ENCODE data around the gene C9orf43. TPM values are rescaled to one million over a fixed set of nuclear protein-coding genes. Genes with fewer than 3 reads are reported as not detected.
"Not testable (repeated sequence)": the region's sequence is repeated elsewhere in the genome, so short reads cannot be mapped to it uniquely, and the experiment has no call there.

The C9orf43 gene
- total RNA-seq, 1 experiment from 2014 or later, result 0.82 TPM

GRCh38 chr9:113401027-113401792 lies 9.3 kb upstream of the C9orf43 start, which contains the start of gene ALAD:
TSS of gene ALAD (minus strand) at chr9:113401284. CDS start at chr9:113393559, 7,725 bp downstream.
- no peaks in the 10 kb centered on the region for H3K27me3 ChIP-seq (ENCODE audit: low read length)
- no peaks in the 10 kb centered on the region for H4K20me1 ChIP-seq (ENCODE audit: insufficient read depth, low read depth, low read length)
- H3K9ac ChIP-seq (ENCODE audit: low read length), result peak within 1 kb of the TSS; percentile 94
- peak within 1 kb of the TSS; percentile 85 for H3K4me2 ChIP-seq (ENCODE audit: low read depth, low read length, poor library complexity, severe bottlenecking)
- no peak within 1 kb of the TSS for H3K27ac ChIP-seq (ENCODE audit: low read length)
- H3K9me3 ChIP-seq (ENCODE audit: low read length), result no peaks in the 10 kb centered on the region
- H3K4me3 ChIP-seq (ENCODE audit: low read length), result peak within 1 kb of the TSS; percentile 99
- peaks cover 31% of the 10 kb centered on the region for H3K79me2 ChIP-seq (ENCODE audit: low read length)
- no peaks in the 10 kb centered on the region for H3K36me3 ChIP-seq (ENCODE audit: insufficient read depth, low read length)
- peak; percentile 100 for DNase-seq
- H3K4me1 ChIP-seq (ENCODE audit: low read length), result peaks cover 16% of the 10 kb centered on the region
- no peaks in the 10 kb centered on the region for H3K9me2 ChIP-seq (replicated peaks; ENCODE audit: insufficient read depth, low read length)
- H2AFZ ChIP-seq (ENCODE audit: low read length), result peak within 1 kb of the TSS; percentile 74

DNA sequence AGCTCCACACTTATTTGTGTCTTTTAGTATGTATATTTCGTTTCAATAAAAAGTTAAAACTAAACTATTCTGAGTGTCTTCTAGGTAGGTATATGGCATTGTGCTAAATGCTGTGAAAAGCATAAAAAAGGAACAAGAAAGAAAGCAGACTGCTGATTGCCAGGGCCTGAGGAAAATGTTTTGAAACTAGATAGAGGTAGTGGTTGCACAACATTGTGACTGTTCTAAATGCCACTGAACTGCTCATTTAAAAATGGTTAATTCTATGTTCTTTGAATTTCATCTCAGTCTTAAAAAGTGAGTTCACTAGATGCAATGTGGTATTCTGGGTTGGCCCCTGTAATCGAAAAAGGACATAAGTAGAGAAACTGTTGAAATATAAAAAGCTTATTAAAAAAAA lies 6.9 kb upstream of the C9orf43 start:
- DNase-seq, result no peak

GRCh38 chr9:113406353-113406752 lies 4.2 kb upstream of the C9orf43 start:
- not testable (repeated sequence) for DNase-seq; H4K20me1 ChIP-seq (ENCODE audit: insufficient read depth, low read depth, low read length); H2AFZ ChIP-seq (ENCODE audit: low read length); H3K9me3 ChIP-seq (ENCODE audit: low read length); H3K27ac ChIP-seq (ENCODE audit: low read length); H3K4me3 ChIP-seq (ENCODE audit: low read length); H3K27me3 ChIP-seq (ENCODE audit: low read length); H3K9ac ChIP-seq (ENCODE audit: low read length); H3K9me2 ChIP-seq (replicated peaks; ENCODE audit: insufficient read depth, low read length); H3K4me2 ChIP-seq (ENCODE audit: low read depth, low read length, poor library complexity, severe bottlenecking)
- H3K79me2 ChIP-seq (ENCODE audit: low read length), result peaks cover 30% of the 10 kb centered on the region
- peaks cover 32% of the 10 kb centered on the region for H3K4me1 ChIP-seq (ENCODE audit: low read length)
- peaks cover 15% of the 10 kb centered on the region for H3K36me3 ChIP-seq (ENCODE audit: insufficient read depth, low read length)

More for the DNA sequence above, 6.9 kb upstream of the C9orf43 start:
- no peaks in the 10 kb centered on the region for H3K9me2 ChIP-seq (replicated peaks; ENCODE audit: insufficient read depth, low read length)
- H3K36me3 ChIP-seq (ENCODE audit: insufficient read depth, low read length), result peaks cover 12% of the 10 kb centered on the region
- H2AFZ ChIP-seq (ENCODE audit: low read length), result no peak overlapping the region
- H3K9ac ChIP-seq (ENCODE audit: low read length), result no peak overlapping the region
- no peaks in the 10 kb centered on the region for H4K20me1 ChIP-seq (ENCODE audit: insufficient read depth, low read depth, low read length)
- H3K27me3 ChIP-seq (ENCODE audit: low read length), result no peaks in the 10 kb centered on the region
- peaks cover 31% of the 10 kb centered on the region for H3K4me1 ChIP-seq (ENCODE audit: low read length)
- no peak overlapping the region for H3K4me2 ChIP-seq (ENCODE audit: low read depth, low read length, poor library complexity, severe bottlenecking)
- H3K4me3 ChIP-seq (ENCODE audit: low read length), result no peak overlapping the region
- no peaks in the 10 kb centered on the region for H3K9me3 ChIP-seq (ENCODE audit: low read length)
- no peak overlapping the region for H3K27ac ChIP-seq (ENCODE audit: low read length)
- H3K79me2 ChIP-seq (ENCODE audit: low read length), result peaks cover 38% of the 10 kb centered on the region

DNA sequence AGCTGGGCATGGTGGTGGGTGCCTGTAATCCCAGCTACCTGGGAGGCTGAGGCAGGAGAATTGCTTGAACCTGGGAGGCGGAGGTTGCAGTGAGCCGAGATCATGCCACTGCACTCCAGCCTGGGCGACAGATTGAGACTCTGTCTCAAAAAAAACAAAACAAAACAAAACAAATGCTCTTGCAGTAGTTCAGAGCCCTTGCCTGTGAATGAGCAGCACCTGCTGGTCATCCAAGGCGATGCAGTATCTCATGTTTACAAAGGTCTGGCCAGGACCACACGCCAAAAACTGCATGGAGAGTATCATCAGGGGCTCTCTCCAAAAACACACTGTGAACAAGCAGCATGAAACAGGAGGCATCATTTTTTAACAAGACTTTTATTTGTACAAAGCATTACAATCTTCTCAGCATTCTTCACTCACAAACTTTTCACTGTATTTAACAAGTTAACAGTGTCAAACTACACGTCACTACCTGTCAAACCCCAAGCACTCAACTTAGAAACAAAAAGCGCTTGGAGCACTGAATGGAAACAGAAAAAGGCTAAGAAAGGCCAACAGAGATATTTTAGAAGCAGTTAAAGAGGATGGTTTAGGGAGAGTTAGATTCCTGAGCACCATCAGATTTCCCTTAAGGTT lies 3.6 kb upstream of the C9orf43 start:
- not testable (repeated sequence) for H3K27ac ChIP-seq (ENCODE audit: low read length); H4K20me1 ChIP-seq (ENCODE audit: insufficient read depth, low read depth, low read length); H3K9me2 ChIP-seq (replicated peaks; ENCODE audit: insufficient read depth, low read length); H3K27me3 ChIP-seq (ENCODE audit: low read length); H3K4me3 ChIP-seq (ENCODE audit: low read length); H2AFZ ChIP-seq (ENCODE audit: low read length); H3K9me3 ChIP-seq (ENCODE audit: low read length)
- Histone ChIP-seq H3K36me3 (ENCODE audit: insufficient read depth, low read length) (peaks cover 15% of the 10 kb centered on the region), H3K9ac (ENCODE audit: low read length) (peak overlapping the region; percentile 98; the same call in 1 of the 2 replicates), H3K4me1 (ENCODE audit: low read length) (peaks cover 32% of the 10 kb centered on the region), H3K79me2 (ENCODE audit: low read length) (peaks cover 30% of the 10 kb centered on the region), H3K4me2 (ENCODE audit: low read depth, low read length, poor library complexity, severe bottlenecking) (peak overlapping the region; percentile 12)
- DNase-seq, result peak; percentile 78

GRCh38 chr9:113409481-113409880 lies 1.1 kb upstream of the C9orf43 start:
- H3K4me2 ChIP-seq (ENCODE audit: low read depth, low read length, poor library complexity, severe bottlenecking), result peak overlapping the region; percentile 99
- H3K4me3 ChIP-seq (ENCODE audit: low read length), result peak overlapping the region; percentile 97
- DNase-seq, result peak; percentile 72
- peak overlapping the region; percentile 98 for H3K9ac ChIP-seq (ENCODE audit: low read length)
- no peaks in the 10 kb centered on the region for H3K9me3 ChIP-seq (ENCODE audit: low read length)
- H3K79me2 ChIP-seq (ENCODE audit: low read length), result peaks cover 30% of the 10 kb centered on the region
- no peak overlapping the region for H2AFZ ChIP-seq (ENCODE audit: low read length)
- H3K9me2 ChIP-seq (replicated peaks; ENCODE audit: insufficient read depth, low read length), result no peaks in the 10 kb centered on the region
- no peaks in the 10 kb centered on the region for H3K27me3 ChIP-seq (ENCODE audit: low read length)
- peak overlapping the region; percentile 93 for H3K27ac ChIP-seq (ENCODE audit: low read length)
- no peaks in the 10 kb centered on the region for H4K20me1 ChIP-seq (ENCODE audit: insufficient read depth, low read depth, low read length)
- H3K36me3 ChIP-seq (ENCODE audit: insufficient read depth, low read length), result peaks cover 15% of the 10 kb centered on the region
- H3K4me1 ChIP-seq (ENCODE audit: low read length), result peaks cover 32% of the 10 kb centered on the region

- Histone ChIP-seq H3K36me3 (ENCODE audit: insufficient read depth, low read length) (peaks cover 15% of the 10 kb centered on the region), H4K20me1 (ENCODE audit: insufficient read depth, low read depth, low read length) (no peaks in the 10 kb centered on the region), H2AFZ (ENCODE audit: low read length) (no peak overlapping the region), H3K27ac (ENCODE audit: low read length) (peak overlapping the region; percentile 93), H3K27me3 (ENCODE audit: low read length) (no peaks in the 10 kb centered on the region), H3K4me1 (ENCODE audit: low read length) (peaks cover 32% of the 10 kb centered on the region), H3K9ac (ENCODE audit: low read length) (peak overlapping the region; percentile 98), H3K9me2 (replicated peaks; ENCODE audit: insufficient read depth, low read length) (no peaks in the 10 kb centered on the region), H3K4me3 (ENCODE audit: low read length) (peak overlapping the region; percentile 97), H3K9me3 (ENCODE audit: low read length) (no peaks in the 10 kb centered on the region), H3K79me2 (ENCODE audit: low read length) (peaks cover 30% of the 10 kb centered on the region), H3K4me2 (ENCODE audit: low read depth, low read length, poor library complexity, severe bottlenecking) (peak overlapping the region; percentile 99)
- no peak for DNase-seq
Observed at GRCh38 chr9:113409883-113410206, 702 bp upstream of the C9orf43 start.

DNA sequence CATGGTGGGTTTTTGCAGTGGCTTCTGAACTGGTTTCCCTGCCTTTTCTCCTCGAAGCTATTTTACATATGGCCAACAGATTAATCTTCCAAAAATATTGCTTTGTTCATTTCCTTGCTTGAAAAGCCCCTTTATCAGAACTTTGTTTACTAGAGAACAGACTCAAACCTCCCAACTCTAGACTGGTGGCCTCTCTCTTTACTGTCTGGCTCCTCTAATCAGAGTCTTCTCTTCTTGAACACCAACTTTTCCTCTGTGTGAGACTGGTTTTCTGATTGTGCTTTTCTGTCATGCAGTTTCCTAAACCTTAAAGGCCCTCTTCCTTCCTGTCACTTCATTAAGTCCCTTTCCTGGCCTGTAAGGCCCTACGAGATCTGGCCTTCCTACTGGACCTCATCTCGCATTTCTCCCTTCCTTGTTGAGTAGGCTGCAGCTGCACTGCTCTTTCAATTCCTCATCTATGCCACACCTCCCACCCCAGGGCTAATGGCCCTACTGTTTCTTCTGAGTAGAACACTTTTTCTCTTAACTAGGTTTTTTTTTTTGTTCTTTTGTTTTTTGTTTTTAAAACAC lies 5.7 kb downstream of the C9orf43 start:
- Histone ChIP-seq H3K4me3 (ENCODE audit: low read length) (no peak overlapping the region), H3K9me3 (ENCODE audit: low read length) (no peaks in the 10 kb centered on the region), H4K20me1 (ENCODE audit: insufficient read depth, low read depth, low read length) (no peaks in the 10 kb centered on the region), H3K36me3 (ENCODE audit: insufficient read depth, low read length) (no peaks in the 10 kb centered on the region), H3K9ac (ENCODE audit: low read length) (0 out of 2 replicates have a peak overlapping the region, but pooled peaks have one; percentile 20), H3K79me2 (ENCODE audit: low read length) (no peaks in the 10 kb centered on the region), H2AFZ (ENCODE audit: low read length) (peak overlapping the region; percentile 76; the same call in 1 of the 2 replicates), H3K27ac (ENCODE audit: low read length) (no peak overlapping the region), H3K9me2 (replicated peaks; ENCODE audit: insufficient read depth, low read length) (no peaks in the 10 kb centered on the region), H3K27me3 (ENCODE audit: low read length) (no peaks in the 10 kb centered on the region), H3K4me1 (ENCODE audit: low read length) (peaks cover 17% of the 10 kb centered on the region), H3K4me2 (ENCODE audit: low read depth, low read length, poor library complexity, severe bottlenecking) (no peak overlapping the region)
- DNase-seq, result peak; percentile 51

GRCh38 chr9:113417370-113417769 lies 6.8 kb downstream of the C9orf43 start:
- no peak for DNase-seq
- Histone ChIP-seq H3K9ac (ENCODE audit: low read length) (no peak overlapping the region), H3K79me2 (ENCODE audit: low read length) (no peaks in the 10 kb centered on the region), H3K4me2 (ENCODE audit: low read depth, low read length, poor library complexity, severe bottlenecking) (no peak overlapping the region), H4K20me1 (ENCODE audit: insufficient read depth, low read depth, low read length) (no peaks in the 10 kb centered on the region), H3K27me3 (ENCODE audit: low read length) (no peaks in the 10 kb centered on the region), H3K36me3 (ENCODE audit: insufficient read depth, low read length) (no peaks in the 10 kb centered on the region), H3K4me3 (ENCODE audit: low read length) (no peak overlapping the region), H3K9me3 (ENCODE audit: low read length) (no peaks in the 10 kb centered on the region), H3K4me1 (ENCODE audit: low read length) (peaks cover 10% of the 10 kb centered on the region), H2AFZ (ENCODE audit: low read length) (no peak overlapping the region), H3K27ac (ENCODE audit: low read length) (no peak overlapping the region), H3K9me2 (replicated peaks; ENCODE audit: insufficient read depth, low read length) (no peaks in the 10 kb centered on the region)
